Measurements from ENCODE around the gene TSBP1. TPM values are rescaled to one million over a fixed set of nuclear protein-coding genes. Genes with fewer than 3 reads are reported as not detected.

TSBP1 gene
- not detected in 2 replicates for total RNA-seq

GRCh38 chr6:32371803-32372202 is at the start of gene TSBP1:
TSS of gene TSBP1 (minus strand) at chr6:32371903. CDS start at chr6:32371706, 197 bp downstream.

GRCh38 chr6:32406857-32407256 is 35.2 kb upstream of the TSBP1 start, which contains the start of gene BTNL2:
TSS of gene BTNL2 (minus strand) at chr6:32407181. CDS start at chr6:32407123, 58 bp downstream.

Other genes with a start within 250 kb of the TSBP1 start
- 16.0 and 22.0 TPM in 2 replicates for gene ATF6B, start 243.7 kb downstream of the TSBP1 start, total RNA-seq
- 4.5 and 7.8 TPM in 2 replicates for gene FKBPL, start 241.6 kb downstream of the TSBP1 start, total RNA-seq
- not detected in 2 replicates for gene PRRT1, start 220.0 kb downstream of the TSBP1 start, total RNA-seq
- 14.3 and 17.5 TPM in 2 replicates for gene PPT2, start 217.8 kb downstream of the TSBP1 start, total RNA-seq
- 0.57 and 1.0 TPM in 2 replicates for gene EGFL8, start 207.3 kb downstream of the TSBP1 start, total RNA-seq
- 49.2 and 63.7 TPM in 2 replicates for gene AGPAT1, start 195.8 kb downstream of the TSBP1 start, total RNA-seq
- 37.5 and 64.1 TPM in 2 replicates for gene RNF5, start 193.5 kb downstream of the TSBP1 start, total RNA-seq
- 1.3 and 1.8 TPM in 2 replicates for gene AGER, start 187.7 kb downstream of the TSBP1 start, total RNA-seq
- 22.7 and 42.2 TPM in 2 replicates for gene PBX2, start 181.7 kb downstream of the TSBP1 start, total RNA-seq
- 7.0 and 13.3 TPM in 2 replicates for gene GPSM3, start 179.3 kb downstream of the TSBP1 start, total RNA-seq
- gene NOTCH4, start 147.8 kb downstream of the TSBP1 start, total RNA-seq: 0.08 and 0.61 TPM in 2 replicates
- not detected in 2 replicates for gene BTNL2, start 35.3 kb upstream of the TSBP1 start, total RNA-seq
- not detected in 2 replicates for gene HLA-DRA, start 68.0 kb upstream of the TSBP1 start, total RNA-seq
- gene HLA-DRB5, start 158.4 kb upstream of the TSBP1 start, total RNA-seq: not detected in 2 replicates
- gene HLA-DRB1, start 217.9 kb upstream of the TSBP1 start, total RNA-seq: not detected in 2 replicates